Measurements from ENCODE around the gene PPP1R14C. TPM values are rescaled to one million over a fixed set of nuclear protein-coding genes. Genes with fewer than 3 reads are reported as not detected.

The PPP1R14C gene
- polyA plus RNA-seq, 2 of the 4 experiments (the other 2 are of a cell fraction) = 0.34 to 0.43 TPM

DNA sequence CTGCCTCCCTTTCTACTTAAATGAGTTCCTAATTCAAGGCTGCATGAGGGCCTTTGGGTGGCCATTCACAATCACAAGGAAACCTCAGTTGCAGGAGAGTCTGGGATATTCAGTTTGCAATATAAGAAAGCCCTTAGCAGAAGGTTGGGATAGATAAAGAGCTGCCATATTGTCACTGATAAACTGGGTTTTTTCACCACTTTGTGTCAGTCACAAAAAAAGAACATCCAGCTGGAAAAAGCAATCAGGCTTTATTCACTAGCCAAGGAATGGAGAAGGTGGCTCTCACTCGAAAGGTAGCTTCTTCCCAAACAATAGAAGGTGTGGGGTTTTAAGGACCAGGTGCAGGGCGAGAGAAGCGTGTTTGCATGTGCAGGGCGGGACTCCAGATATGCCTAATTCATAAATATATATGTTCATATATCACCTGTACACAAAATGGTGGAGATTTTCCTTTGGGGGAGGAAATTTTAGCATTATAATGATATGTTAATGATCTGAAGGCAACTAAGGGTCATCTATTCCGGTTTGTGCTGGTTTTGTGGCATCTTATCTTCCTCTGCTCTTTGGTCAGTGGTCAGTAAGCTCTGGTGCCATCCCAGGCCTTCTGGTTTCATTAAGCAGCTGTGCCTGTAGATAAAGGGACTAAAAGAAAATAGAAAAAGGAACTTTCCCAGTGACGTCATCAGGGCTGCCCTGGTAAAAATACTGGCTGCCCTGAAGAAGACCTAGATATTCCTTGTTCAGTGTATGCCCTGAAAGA is 128.8 kb downstream of the PPP1R14C start (continued):
- TF ChIP-seq, protein P1, sequence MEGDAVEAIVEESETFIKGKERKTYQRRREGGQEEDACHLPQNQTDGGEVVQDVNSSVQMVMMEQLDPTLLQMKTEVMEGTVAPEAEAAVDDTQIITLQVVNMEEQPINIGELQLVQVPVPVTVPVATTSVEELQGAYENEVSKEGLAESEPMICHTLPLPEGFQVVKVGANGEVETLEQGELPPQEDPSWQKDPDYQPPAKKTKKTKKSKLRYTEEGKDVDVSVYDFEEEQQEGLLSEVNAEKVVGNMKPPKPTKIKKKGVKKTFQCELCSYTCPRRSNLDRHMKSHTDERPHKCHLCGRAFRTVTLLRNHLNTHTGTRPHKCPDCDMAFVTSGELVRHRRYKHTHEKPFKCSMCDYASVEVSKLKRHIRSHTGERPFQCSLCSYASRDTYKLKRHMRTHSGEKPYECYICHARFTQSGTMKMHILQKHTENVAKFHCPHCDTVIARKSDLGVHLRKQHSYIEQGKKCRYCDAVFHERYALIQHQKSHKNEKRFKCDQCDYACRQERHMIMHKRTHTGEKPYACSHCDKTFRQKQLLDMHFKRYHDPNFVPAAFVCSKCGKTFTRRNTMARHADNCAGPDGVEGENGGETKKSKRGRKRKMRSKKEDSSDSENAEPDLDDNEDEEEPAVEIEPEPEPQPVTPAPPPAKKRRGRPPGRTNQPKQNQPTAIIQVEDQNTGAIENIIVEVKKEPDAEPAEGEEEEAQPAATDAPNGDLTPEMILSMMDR (IDR thresholded peaks at IDR 0.05) = no peak
- TF ChIP-seq MYC (IDR thresholded peaks at IDR 0.05; ENCODE audit: borderline replicate concordance, low read length) (no peak), POLR2AphosphoS2 (conservative IDR thresholded peaks at IDR 0.05; ENCODE audit: low read length) (no peak), MAFK (IDR thresholded peaks at IDR 0.05; ENCODE audit: partially characterized antibody) (no peak)

DNA sequence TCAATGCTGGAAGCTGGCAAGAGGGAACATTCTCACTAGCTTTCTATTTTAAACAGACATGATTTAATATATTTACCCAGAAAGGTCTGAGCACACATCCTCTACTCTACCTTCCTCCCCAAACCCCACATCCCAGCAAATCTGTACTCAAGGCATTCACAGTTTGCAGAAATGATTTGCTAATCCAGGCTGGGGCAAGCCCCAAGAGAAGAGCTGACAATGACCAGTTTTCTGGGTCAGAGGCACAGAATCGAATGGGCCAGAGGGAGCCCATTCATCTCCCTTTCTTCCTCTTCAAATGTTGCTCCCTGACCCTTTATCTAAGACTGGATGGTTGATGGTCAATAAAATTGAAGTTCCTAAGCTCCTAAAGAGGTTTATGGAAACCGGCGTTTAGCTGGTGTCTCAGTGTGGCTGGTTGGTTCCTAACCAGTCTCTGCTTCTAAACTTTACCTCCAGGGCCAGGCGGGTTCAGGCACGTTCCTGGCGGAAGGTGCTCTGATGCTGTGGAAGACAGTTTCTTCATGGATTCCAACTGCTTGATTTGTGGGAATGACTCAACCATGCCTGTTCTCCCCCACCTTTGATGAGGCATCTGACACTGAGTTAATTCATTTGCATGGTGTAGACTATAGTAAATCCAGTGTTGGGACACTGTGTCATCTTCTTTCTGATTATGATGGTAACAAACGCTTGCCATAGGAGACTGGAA is 129.6 kb downstream of the PPP1R14C start:
- no peak overlapping the region for H3K4me2 ChIP-seq
- H3K4me3 ChIP-seq = no peak overlapping the region
- H3K9me3 ChIP-seq = no peaks in the 10 kb centered on the region
- ChIA-PET CTCF (interaction anchor here (0.9 kb wide), 1 partner anchor 56 kb away, joined by 3 read pairs; no protein-coding TSS in a partner anchor), POLR2A (no interaction called here)
- no peak overlapping the region for H3K27ac ChIP-seq
- FAIRE-seq (no peak), ATAC-seq (no peak), DNase-seq (ENCODE audit: low read depth in 1 of 2, low spot score in 1 of 2) (no peak)
- TF ChIP-seq BHLHE40 (IDR thresholded peaks at IDR 0.05; ENCODE audit: low read depth, low read length) (no peak), EHF (CRISPR knock-in tag; IDR thresholded peaks at IDR 0.05) (no peak), JUN (IDR thresholded peaks at IDR 0.05) (no peak)
- H3K4me1 ChIP-seq = peaks cover 15% of the 10 kb centered on the region
- WGBS (ENCODE audit: missing lambda C conversion rate) = 82% methylated on average over 7 of the region's 7 CpGs

DNA sequence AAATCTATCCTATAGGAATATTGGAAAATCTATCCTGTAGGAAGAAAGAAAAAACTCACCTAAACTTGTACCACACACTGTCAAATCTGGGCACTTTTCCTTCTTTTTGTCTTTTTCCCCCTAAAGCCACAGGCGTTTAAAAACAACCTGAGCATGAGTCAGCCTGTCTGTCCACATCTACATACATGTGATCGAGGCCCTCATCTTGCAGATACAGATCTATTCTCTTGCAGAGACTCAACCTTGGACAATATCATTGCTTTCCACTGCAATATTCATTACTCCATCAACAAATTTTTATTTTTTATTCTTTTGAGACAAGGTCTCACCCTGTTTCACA is 130.1 kb downstream of the PPP1R14C start:
- ChIA-PET CTCF (no interaction called here), POLR2A (no interaction called here)
- DNase-seq (ENCODE audit: low read depth in 1 of 2, low spot score in 1 of 2) = no peak
- no peak overlapping the region for H3K27ac ChIP-seq
- no peak overlapping the region for H3K4me2 ChIP-seq
- WGBS (ENCODE audit: missing lambda C conversion rate) = 63% methylated on average over 2 of the region's 2 CpGs
- H3K4me1 ChIP-seq = peaks cover 15% of the 10 kb centered on the region
- no peaks in the 10 kb centered on the region for H3K9me3 ChIP-seq
- ATAC-seq = no peak
- no peak overlapping the region for H3K4me3 ChIP-seq
- TF ChIP-seq ZNF302 (CRISPR knock-in tag; IDR thresholded peaks at IDR 0.05) (no peak), ESRRA (IDR thresholded peaks at IDR 0.05; ENCODE audit: borderline replicate concordance, low read length) (no peak), RCOR1 (IDR thresholded peaks at IDR 0.05; ENCODE audit: low read depth, low read length) (no peak)
- FAIRE-seq = no peak

DNA sequence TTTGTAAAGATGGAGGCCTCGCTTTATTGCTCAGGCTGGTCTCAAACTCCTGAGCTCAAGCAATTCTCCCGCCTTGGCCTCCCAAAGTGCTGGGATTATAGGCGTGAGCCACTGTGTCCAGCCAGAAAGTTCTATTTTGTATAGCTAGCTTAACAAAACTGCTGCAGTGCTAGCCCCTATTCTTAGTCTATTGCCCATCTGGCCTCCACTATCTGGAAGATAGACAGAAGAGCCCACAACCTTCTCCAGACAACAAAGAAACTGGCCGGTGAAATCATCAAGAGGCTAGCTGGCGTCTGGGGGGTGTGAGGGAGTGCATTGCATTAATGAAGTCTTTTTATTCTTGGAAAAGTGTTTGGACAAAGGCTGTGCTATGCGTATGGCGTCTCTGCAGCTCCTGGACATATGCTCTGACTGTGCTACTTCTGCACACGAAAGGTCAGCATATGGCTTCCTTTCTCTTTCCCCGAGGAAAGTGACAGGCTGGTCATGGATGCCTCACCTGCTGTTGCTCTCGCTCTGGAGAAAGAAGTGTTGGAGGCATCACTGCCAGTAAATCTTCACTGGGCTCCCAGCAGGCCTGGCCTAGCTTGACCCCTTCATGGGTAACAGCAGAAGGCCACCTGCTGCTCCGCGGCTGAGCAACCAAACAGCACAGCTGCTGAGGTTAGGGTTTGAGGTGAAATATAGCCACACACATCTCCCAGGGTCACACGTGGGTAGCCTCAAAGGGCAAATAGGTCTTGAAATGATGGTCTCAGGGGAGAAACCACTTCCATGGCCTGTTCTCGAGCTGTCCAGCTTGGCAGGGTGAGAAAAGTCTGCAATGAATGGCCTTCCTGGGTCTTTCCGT is 130.8 kb downstream of the PPP1R14C start:
- no peak overlapping the region for H3K4me3 ChIP-seq
- no peak for DNase-seq (ENCODE audit: low read depth in 1 of 2, low spot score in 1 of 2)
- no peak overlapping the region for H3K27ac ChIP-seq
- no peak for FAIRE-seq
- H3K4me1 ChIP-seq = peaks cover 15% of the 10 kb centered on the region
- ChIA-PET POLR2A (no interaction called here), CTCF (no interaction called here)
- no peaks in the 10 kb centered on the region for H3K9me3 ChIP-seq
- TF ChIP-seq KDM5A (IDR thresholded peaks at IDR 0.05) (no peak), HDAC2 (IDR thresholded peaks at IDR 0.05) (no peak), GATA3 (IDR thresholded peaks at IDR 0.05; ENCODE audit: borderline replicate concordance) (no peak), CEBPB (IDR thresholded peaks at IDR 0.05) (no peak), HEYL (CRISPR knock-in tag; IDR thresholded peaks at IDR 0.05) (no peak)
- TF ChIP-seq, protein P2, sequence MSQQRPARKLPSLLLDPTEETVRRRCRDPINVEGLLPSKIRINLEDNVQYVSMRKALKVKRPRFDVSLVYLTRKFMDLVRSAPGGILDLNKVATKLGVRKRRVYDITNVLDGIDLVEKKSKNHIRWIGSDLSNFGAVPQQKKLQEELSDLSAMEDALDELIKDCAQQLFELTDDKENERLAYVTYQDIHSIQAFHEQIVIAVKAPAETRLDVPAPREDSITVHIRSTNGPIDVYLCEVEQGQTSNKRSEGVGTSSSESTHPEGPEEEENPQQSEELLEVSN (IDR thresholded peaks at IDR 0.05; ENCODE audit: borderline replicate concordance, low read depth) = no peak
- TF ChIP-seq, protein P3, sequence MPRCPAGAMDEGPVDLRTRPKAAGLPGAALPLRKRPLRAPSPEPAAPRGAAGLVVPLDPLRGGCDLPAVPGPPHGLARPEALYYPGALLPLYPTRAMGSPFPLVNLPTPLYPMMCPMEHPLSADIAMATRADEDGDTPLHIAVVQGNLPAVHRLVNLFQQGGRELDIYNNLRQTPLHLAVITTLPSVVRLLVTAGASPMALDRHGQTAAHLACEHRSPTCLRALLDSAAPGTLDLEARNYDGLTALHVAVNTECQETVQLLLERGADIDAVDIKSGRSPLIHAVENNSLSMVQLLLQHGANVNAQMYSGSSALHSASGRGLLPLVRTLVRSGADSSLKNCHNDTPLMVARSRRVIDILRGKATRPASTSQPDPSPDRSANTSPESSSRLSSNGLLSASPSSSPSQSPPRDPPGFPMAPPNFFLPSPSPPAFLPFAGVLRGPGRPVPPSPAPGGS (IDR thresholded peaks at IDR 0.05) = no peak
- H3K4me2 ChIP-seq = no peak overlapping the region
- WGBS (ENCODE audit: missing lambda C conversion rate) = 71% methylated on average over 15 of the region's 15 CpGs
- ATAC-seq = no peak
